GM15510 (cell line): ENCODE results near the gene KRT78.

ENCODE experiments used
- POLR2A ChIP-seq: IDR thresholded peaks from 3 replicates; pipeline ENCODE4 v1.6.1; 2011; ENCODE audit warnings: borderline replicate concordance; ENCODE audit not compliant: insufficient read length; ENCODE audit errors: extremely low read depth

The KRT78 gene, protein sequence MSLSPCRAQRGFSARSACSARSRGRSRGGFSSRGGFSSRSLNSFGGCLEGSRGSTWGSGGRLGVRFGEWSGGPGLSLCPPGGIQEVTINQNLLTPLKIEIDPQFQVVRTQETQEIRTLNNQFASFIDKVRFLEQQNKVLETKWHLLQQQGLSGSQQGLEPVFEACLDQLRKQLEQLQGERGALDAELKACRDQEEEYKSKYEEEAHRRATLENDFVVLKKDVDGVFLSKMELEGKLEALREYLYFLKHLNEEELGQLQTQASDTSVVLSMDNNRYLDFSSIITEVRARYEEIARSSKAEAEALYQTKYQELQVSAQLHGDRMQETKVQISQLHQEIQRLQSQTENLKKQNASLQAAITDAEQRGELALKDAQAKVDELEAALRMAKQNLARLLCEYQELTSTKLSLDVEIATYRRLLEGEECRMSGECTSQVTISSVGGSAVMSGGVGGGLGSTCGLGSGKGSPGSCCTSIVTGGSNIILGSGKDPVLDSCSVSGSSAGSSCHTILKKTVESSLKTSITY

DNA sequence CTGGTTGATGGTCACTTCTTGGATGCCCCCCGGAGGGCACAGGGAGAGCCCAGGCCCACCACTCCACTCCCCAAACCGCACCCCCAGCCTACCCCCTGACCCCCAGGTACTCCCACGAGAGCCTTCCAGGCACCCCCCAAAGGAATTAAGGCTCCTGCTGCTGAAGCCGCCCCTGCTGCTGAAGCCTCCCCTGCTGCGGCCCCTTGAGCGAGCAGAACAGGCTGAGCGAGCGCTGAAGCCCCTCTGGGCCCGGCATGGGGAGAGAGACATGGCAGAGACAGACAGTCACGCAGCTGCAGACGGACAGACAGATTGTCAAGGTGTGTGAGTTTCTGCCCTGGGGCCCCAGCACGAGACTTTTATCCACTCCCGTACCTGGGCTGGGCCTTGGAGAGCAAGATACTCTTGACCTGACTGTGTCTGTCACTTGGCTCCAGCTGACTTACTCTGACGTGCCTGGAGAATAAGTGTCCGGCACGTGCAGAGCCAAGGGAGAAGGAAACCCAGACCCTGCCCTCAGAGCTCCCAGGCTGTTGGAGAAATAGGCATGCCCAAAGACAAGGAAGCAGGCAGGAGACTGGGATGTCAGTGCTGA, at the start of gene KRT78:
TSS of gene KRT78 (minus strand) at position 334 of the 595 bp plus-strand sequence. CDS start at position 270, 64 bp downstream.
- TF ChIP-seq POLR2A, result no peak

DNA sequence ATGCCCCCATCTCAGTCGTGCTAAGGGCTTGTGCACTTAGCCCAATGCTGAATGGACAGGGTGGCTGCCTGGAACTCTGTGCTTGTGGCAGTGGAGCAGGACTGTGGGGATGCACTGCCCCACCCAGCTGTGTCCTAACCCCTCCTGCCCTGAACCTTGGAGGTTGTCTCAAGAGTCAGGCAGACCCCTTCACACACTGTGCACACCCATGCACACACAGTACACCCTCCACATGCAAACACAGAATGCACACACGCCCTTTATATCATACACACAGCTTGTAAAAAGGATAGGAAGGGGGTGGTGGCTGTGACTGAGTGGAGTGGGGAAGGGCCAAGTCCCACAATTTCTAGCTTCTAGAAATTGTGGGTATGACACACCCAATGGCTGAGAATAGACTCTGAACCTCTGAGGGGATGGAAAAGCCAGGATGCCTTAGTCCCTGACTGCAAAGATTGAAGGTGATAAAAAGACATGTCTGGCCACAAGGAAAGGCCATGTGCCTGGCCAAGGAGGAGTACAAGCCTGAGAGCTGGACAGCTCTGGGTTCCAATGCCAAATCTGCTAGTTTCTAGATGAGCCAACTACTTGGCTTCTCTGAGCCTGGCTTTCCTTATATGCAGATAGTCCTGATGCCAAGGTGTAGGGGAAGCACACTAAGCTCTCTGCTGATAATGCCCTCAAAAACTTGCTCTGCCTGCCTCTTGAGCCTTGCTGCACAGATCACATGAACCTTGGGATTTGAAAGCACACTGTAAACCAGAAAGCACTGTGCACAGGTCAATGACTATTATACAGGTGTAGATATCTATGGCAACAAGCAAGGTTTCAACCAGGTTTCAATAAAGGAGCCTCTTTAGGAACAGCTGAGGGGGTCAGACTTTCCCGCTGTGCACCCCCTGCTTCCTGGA, 47.7 kb upstream of the KRT78 start:
- no peak for TF ChIP-seq POLR2A

DNA sequence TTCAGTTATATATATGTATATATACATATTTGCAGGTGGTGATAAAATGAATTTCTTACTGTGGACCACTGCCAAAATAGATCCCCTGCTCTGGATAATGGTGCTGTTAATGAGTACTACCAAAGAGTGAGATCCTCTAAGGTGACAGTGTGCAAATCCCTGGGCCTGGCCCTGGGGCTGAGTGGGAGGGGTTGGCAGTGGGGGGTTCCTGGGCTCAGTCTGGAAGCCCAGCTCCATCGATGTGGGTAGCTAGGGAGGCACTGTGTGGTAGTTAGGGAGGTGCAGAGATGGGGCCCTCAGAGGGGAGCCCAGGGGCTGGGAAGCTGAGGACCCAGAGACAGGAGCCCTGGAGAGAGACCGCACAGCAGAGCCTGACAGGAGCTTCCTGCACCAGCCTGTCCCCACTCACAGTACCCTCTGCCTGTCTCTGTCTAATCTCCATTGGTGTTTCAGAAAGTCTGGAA, 47.0 kb upstream of the KRT78 start:
- no peak for TF ChIP-seq POLR2A

GRCh38 chr12:52892974-52893373, 44.2 kb upstream of the KRT78 start:
- no peak for TF ChIP-seq POLR2A

DNA sequence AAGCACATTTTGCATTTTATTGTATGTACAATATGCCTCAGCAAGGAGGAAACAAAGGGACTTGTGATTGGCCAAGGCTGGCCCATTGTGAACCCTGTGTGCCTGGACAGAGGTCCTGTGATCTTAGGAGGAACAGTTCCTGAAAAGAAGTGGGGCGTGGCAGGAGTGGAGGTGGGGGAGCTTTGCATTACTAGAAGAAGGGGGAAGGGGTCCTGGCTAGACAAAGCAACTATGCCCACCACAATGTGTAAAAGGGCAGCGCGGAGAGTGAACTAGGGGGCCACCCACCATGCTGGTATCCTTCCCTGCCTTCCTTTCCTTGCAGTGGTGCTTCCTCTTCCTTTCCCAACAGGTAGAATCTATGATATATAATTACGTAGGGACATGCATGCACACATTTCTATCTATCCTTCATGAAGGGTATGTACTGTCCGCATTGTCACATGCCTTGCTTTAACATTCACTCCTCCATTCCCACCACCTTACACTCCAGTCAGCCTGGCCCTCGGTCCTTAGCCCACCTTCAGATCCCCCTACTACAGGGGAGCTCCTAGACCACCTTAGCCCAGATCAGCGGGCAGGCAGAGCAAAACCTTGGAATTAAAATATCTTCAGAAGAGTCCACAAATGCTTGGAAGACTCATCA, 43.5 kb upstream of the KRT78 start:
- TF ChIP-seq POLR2A, result no peak

DNA sequence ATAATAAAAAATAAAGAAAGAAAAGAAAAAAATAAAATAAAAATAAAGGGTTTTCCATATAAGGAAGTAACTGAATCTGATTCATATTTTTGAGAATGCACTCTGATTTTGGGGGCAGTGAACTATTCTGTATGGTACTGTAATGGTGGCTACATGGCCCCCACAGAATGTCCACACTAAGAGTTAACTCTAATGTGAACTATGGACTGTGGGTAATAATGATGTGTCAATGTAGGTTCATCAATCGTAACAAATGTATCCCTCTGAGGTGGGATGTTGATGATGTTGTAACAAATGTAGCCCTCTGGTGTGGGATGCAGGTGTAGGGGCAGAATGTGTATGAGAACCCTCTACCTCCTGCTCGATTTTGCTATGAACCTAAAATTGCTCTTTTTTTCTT, 42.2 kb upstream of the KRT78 start:
- no peak for TF ChIP-seq POLR2A

GRCh38 chr12:52890417-52890816, 41.6 kb upstream of the KRT78 start:
- no peak for TF ChIP-seq POLR2A

- TF ChIP-seq POLR2A, result no peak
Observed at GRCh38 chr12:52884526-52885293, 35.9 kb upstream of the KRT78 start.

DNA sequence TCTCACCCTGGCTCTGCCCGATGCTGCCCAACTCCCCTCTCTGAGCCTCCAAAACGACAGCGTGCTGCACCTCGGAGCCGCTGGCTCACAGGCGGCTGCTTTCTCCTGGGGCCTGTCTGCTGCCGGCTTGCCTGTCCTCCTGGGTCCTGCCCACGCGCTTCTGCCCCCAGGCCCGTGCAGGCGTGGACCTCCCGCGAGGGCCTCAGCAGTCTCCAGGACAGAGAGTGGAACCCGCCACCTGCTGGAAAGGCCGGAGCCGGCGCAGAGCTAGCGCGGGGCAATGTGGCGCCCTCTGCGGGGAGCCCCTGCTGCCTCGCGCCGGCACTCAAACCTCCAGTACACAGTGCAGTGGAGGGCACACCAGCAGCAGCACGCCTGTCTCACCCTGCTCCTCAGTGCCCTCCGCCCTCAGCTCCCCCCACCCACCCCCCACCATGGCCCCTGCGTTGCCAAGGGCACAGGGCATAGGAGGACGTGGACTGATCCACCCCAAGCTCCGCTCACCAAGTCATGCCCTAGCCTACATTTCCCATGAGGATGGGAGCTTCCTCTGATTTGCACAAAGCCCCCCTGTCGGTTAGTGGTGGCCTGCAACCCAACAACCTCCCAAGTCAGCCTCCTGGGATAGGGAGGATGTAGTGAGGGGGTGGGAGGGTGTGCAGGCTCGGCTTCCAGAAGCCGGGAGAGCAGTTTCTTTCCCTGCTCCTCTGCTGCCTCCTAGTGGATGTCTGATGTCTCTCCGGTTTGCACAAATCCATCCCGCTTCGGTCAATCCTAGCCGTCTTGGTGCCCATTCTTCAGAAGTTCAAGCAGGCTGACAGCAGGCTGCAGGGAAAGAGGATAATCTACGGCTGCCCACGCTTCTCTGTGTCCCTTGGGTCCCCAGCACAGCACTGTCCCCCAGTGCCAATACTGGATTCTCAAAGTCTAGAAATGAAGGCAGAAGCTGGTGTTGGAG, 30.9 kb upstream of the KRT78 start:
- TF ChIP-seq POLR2A, result no peak

DNA sequence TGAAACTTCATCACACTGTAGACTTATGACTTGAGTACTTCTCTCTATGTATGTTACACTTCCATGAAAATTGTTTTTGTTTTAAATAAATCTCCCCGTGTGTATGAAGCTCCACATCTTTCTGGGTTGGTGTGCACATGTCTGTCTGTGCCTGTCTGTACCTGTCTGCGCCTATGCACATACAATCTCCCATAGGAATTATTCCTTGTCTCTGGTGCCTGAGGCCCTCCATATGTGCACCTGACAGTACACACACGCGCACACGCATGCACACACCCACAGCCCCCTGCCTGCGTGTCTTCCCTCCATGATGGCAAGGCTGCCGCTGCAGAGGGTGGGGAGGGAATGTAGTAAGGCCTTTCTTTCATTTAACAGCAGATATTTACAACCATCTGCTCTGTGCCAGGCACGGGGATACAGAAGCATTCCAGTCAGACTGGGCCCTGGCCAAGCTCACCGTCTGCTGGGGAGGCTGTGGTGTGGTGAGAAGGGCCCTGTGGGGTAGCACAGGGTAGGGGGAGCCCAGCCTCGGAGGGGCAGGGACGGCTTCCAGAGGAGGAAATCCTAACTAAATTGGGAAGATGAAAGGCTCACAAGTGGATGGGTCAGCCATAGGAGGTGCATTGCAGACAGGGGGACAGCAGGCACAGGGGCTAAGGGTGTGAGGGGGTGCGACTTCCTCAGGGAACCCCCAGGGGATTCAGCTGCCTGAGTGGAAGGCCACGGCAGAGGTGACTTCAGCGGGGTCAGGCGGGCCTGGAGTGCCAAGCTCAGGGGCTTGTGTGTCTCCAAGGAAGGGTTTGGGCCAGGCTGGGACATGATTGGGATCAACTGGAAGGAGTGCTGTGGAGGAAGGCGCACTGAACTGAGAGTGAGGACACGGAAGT, 30.0 kb upstream of the KRT78 start:
- TF ChIP-seq POLR2A, result no peak

GRCh38 chr12:52877242-52877641, 28.4 kb upstream of the KRT78 start:
- no peak for TF ChIP-seq POLR2A

GRCh38 chr12:52876372-52876771, 27.6 kb upstream of the KRT78 start:
- no peak for TF ChIP-seq POLR2A
